ENCODE data around the gene SPANXN4. TPM values are rescaled to one million over a fixed set of nuclear protein-coding genes. Genes with fewer than 3 reads are reported as not detected.

SPANXN4 gene
- total and polyA plus RNA-seq, 2 of the 4 experiments (the other 2 are of a cell fraction): not detected

DNA sequence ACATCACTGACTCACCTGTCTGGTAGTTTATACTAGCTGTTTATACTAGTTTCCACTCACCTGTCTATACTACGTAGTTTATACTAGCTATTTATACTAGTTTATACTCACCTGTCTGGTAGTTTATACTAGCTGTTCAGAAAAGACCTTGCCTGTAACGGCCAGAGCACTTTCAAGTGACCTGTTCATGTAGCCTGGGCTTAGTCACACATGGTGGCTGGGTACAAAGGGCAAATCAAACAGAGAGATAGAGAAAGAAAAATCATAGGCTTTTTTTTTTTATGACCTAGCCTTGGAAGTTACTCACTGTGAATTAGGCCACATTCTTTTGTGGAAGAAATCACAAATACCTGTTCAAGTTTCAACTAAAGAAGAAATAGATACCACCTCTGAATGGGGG, 30.7 kb upstream of the SPANXN4 start:
- Histone ChIP-seq H3K9me3 (ENCODE audit: control insufficient read depth, insufficient read depth, low read length) (no peaks in the 10 kb centered on the region), H2AFZ (replicated peaks; ENCODE audit: low read length, poor library complexity) (no peak overlapping the region), H4K20me1 (ENCODE audit: insufficient read depth, low read length) (no peaks in the 10 kb centered on the region), H3K27me3 (ENCODE audit: control insufficient read depth, insufficient read depth, low read length) (no peaks in the 10 kb centered on the region), H3K14ac (replicated peaks; ENCODE audit: low read depth, low read length) (no peak overlapping the region), H4K8ac (ENCODE audit: low read depth in 2 of 2, low read length in 2 of 2) (no peak overlapping the region), H3K79me1 (ENCODE audit: low read depth in 1 of 2, low read length in 2 of 2) (no peaks in the 10 kb centered on the region), H3K23ac (ENCODE audit: low read depth, low read length) (no peak overlapping the region), H3K36me3 (ENCODE audit: control insufficient read depth, insufficient read depth, low read length) (no peaks in the 10 kb centered on the region), H2BK15ac (ENCODE audit: low read depth, low read length) (no peak overlapping the region), H3K4me2 (ENCODE audit: low read depth, low read length) (no peak overlapping the region), H2BK120ac (ENCODE audit: low read depth, low read length) (no peak overlapping the region), H3K56ac (ENCODE audit: extremely low read depth, insufficient read depth, low read length) (no peak overlapping the region), H4K5ac (ENCODE audit: low read depth, low read length) (no peak overlapping the region), H4K91ac (ENCODE audit: insufficient read depth, low read depth, low read length) (no peak overlapping the region), H3K4ac (ENCODE audit: low read depth, low read length) (no peak overlapping the region), H2BK20ac (ENCODE audit: low read depth, low read length) (no peak overlapping the region), H3K27ac (ENCODE audit: insufficient read depth, low read length) (no peak overlapping the region), H2BK5ac (ENCODE audit: low read depth, low read length, poor library complexity, severe bottlenecking) (no peak overlapping the region), H3K9ac (ENCODE audit: low read depth, low read length) (no peak overlapping the region), H3K18ac (ENCODE audit: low read depth, low read length) (no peak overlapping the region), H2AK9ac (replicated peaks; ENCODE audit: low read depth, low read length, poor library complexity) (no peak overlapping the region), H3K4me3 (ENCODE audit: insufficient read depth, low read depth, low read length) (no peak overlapping the region), H2AK5ac (ENCODE audit: low read depth, low read length) (no peak overlapping the region), H3K9me1 (ENCODE audit: insufficient read depth, low read length) (no peaks in the 10 kb centered on the region), H3K4me1 (ENCODE audit: control insufficient read depth, insufficient read depth, low read length) (no peaks in the 10 kb centered on the region)
- no peak for TF ChIP-seq CHD1 (IDR thresholded peaks at IDR 0.05; ENCODE audit: low read depth, low read length)
- intact Hi-C loops (cut with micrococcal nuclease) (no loop called here), dilution Hi-C loops (cut with HindIII; ENCODE audit: low sequenced_read_pairs, unreplicated experiment) (no loop called here), in situ Hi-C loops (cut with MboI; ENCODE audit: low sequenced_read_pairs) (no loop called here)
- ChIA-PET POLR2A (ENCODE audit: unreplicated experiment) (no interaction called here), CTCF (no interaction called here)
- DNase-seq (no peak), ATAC-seq (ENCODE audit: low read depth) (no peak)
- 0% methylated on average over 1 of the region's 2 CpGs; no CpG with 5 or more reads in 1 of the 2 experiments for WGBS, 2 experiments (ENCODE audit: extremely low coverage in 2 of 2, insufficient read length in 1 of 2)
- no TSS peak for BruUV-seq (replicated peaks)

Data from IMR-90 (cell line).